Gastrocnemius medialis (tissue), 4 donors: ENCODE data around the gene ANKRD33B. TPM values are rescaled to one million over a fixed set of nuclear protein-coding genes. Genes with fewer than 3 reads are reported as not detected.

Experiments used
- ATAC-seq, 2 donors: fragments of 150-250 bp; one replicate each; pipeline ENCODE4 v1.9.1; 2016
- DNase-seq, 2 donors: peaks; one replicate each; pipeline ENCODE4 v3.0.0-alpha.2; 2019
- H3K27ac ChIP-seq, 4 donors: fragments of 200-600 bp; sonication (generic); 1 replicate in 1 of 4; 2 replicates in 3 of 4; pipeline ENCODE4 v1.5.1; 2016 to 2018; ENCODE audit warnings: mild to moderate bottlenecking in 2 of 4, moderate library complexity in 1 of 4
- H3K27me3 ChIP-seq, 3 donors: fragments of 200-600 bp; sonication (generic) in 2 of 3; 1 replicate in 1 of 3; 2 replicates in 2 of 3; pipeline versions ENCODE4 v1.5.1 to v1.6.0; 2016 to 2019; ENCODE audit warnings: mild to moderate bottlenecking in 1 of 3, moderate library complexity in 1 of 3
- H3K36me3 ChIP-seq, 2 donors: fragments of 200-600 bp; sonication (generic) in 1 of 2; one replicate each; pipeline ENCODE4 v1.5.1; 2017 to 2018
- H3K4me1 ChIP-seq, 2 donors: fragments of 200-600 bp; sonication (generic) in 1 of 2; one replicate each; pipeline ENCODE4 v1.5.1; 2016 to 2017; ENCODE audit warnings: mild to moderate bottlenecking in 2 of 2
- H3K4me3 ChIP-seq, 4 donors: fragments of 200-600 bp; sonication (generic) in 3 of 4; 1 replicate in 1 of 4; 2 replicates in 3 of 4; pipeline ENCODE4 v1.5.1; 2016 to 2019; ENCODE audit warnings: mild to moderate bottlenecking in 2 of 4
- H3K9me3 ChIP-seq, 3 donors: fragments of 200-600 bp; sonication (generic) in 2 of 3; 1 replicate in 1 of 3; 2 replicates in 2 of 3; pipeline ENCODE4 v1.5.1; 2016 to 2019
- POLR2A ChIP-seq, 2 donors: fragments of 450-650 bp; IDR thresholded peaks; one replicate each; pipeline ENCODE4 v1.6.1; 2017; ENCODE audit warnings: antibody characterized with exemption in 2 of 2, mild to moderate bottlenecking in 2 of 2, moderate library complexity in 2 of 2
- in situ Hi-C, 4 donors: fragments of 200-750 bp; cut with MboI; loops; one replicate each; pipeline versions ENCODE4 v1.15.0 to v1.8.0; 2017; ENCODE audit warnings: low sequenced_read_pairs in 4 of 4
- intact Hi-C: fragments of 100-400 bp; cut with DNase I; formaldehyde crosslinking; loops from one replicate; pipeline ENCODE4 v1.15.1; 2023; ENCODE audit warnings: low total_unique reads
- total RNA-seq, 4 donors: library from RNA; depleted of rRNA; stranded (reverse); fragments of >200 nt; gene quantifications; one replicate each; pipeline versions ENCODE4 v1.1.0 to v1.2.3, GENCODE V29; 2016
- TF ChIP-seq, protein P1 (sequence below), 5 experiments: fragments of 450-650 bp in 3 of 5; fragments of 200-600 bp in 2 of 5; sonication (generic) in 2 of 5; IDR thresholded peaks in 4 of 5; conservative IDR thresholded peaks in 1 of 5; 1 replicate in 4 of 5; 2 replicates in 1 of 5; pipeline ENCODE4 v1.5.1; 2016 to 2019; ENCODE audit warnings: antibody characterized with exemption in 5 of 5, mild to moderate bottlenecking in 3 of 5, moderate library complexity in 3 of 5

Gene ANKRD33B
- total RNA-seq, 4 donors from 2014 or later = 2.2 to 38.9 (median 15.1) TPM

DNA sequence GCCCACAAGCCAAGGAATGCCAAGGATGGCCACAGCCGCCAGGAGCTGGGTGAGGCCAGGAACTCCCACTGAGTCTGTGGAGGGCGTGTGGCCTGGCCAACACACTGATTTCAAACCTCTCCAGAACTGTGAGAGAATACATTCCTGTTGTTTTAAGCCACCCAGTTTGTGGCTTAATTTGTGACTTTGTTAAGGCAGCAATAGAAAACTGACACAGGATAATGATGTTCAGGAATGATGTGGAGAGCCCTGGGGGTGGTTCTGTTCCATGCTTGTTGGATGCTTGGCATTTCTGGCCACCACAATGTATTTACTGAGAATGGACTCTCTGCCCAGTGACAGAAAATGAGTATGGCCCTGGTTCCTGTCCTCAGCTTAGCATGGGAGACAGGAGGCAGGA, 114.4 kb downstream of the ANKRD33B start:
- H3K9me3 ChIP-seq = no peaks in the 10 kb centered on the region
- in situ Hi-C loops (no loop called here), intact Hi-C loops (no loop called here)
- DNase-seq (no peak), ATAC-seq (no peak)
- H3K4me3 ChIP-seq = no peak overlapping the region
- no peaks in the 10 kb centered on the region for H3K27me3 ChIP-seq
- no peaks in the 10 kb centered on the region for H3K4me1 ChIP-seq
- no peaks in the 10 kb centered on the region for H3K36me3 ChIP-seq
- H3K27ac ChIP-seq = no peak overlapping the region
- TF ChIP-seq, protein P1, sequence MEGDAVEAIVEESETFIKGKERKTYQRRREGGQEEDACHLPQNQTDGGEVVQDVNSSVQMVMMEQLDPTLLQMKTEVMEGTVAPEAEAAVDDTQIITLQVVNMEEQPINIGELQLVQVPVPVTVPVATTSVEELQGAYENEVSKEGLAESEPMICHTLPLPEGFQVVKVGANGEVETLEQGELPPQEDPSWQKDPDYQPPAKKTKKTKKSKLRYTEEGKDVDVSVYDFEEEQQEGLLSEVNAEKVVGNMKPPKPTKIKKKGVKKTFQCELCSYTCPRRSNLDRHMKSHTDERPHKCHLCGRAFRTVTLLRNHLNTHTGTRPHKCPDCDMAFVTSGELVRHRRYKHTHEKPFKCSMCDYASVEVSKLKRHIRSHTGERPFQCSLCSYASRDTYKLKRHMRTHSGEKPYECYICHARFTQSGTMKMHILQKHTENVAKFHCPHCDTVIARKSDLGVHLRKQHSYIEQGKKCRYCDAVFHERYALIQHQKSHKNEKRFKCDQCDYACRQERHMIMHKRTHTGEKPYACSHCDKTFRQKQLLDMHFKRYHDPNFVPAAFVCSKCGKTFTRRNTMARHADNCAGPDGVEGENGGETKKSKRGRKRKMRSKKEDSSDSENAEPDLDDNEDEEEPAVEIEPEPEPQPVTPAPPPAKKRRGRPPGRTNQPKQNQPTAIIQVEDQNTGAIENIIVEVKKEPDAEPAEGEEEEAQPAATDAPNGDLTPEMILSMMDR (IDR thresholded peaks at IDR 0.05 in 4 of 5, conservative IDR thresholded peaks at IDR 0.05 in 1 of 5) = no peak
- TF ChIP-seq POLR2A (IDR thresholded peaks at IDR 0.05) = no peak

DNA sequence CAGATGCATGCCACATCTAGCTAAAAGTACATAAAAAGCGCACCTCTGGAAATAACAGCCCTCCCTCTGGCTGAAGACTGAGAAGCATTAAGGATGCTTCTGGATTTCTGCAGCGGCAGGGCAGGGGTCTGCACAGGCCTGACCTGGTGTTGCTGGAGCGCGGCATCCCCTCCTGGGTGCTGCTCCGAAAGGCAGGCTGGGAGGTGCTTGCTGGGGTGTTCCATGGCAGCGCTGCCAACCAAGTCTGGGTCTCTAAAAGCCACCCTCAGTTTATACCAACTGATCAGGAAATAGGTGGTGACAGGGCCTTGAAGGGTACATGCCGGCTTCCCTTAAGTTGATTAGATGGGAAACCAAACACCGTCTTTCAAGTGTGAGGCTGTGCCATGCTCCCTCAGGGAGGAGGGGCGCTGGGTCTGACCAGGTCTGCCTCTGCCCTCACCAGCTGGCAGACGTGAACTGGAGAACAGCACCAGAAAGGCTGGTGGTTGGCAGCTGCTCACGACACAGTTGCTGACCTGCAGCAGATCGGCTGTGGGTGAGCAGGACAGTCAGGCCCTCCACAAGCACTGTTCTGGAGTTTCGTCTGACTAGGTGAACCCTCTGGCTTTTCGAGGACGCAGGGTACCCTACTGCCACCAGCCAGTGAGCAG, 115.6 kb downstream of the ANKRD33B start:
- ATAC-seq = no peak
- intact Hi-C loops (no loop called here), in situ Hi-C loops (no loop called here)
- TF ChIP-seq, protein P1 (IDR thresholded peaks at IDR 0.05 in 4 of 5, conservative IDR thresholded peaks at IDR 0.05 in 1 of 5) = no peak
- no peak for TF ChIP-seq POLR2A (IDR thresholded peaks at IDR 0.05)
- no peaks in the 10 kb centered on the region for H3K36me3 ChIP-seq
- no peak overlapping the region for H3K27ac ChIP-seq
- H3K4me3 ChIP-seq = no peak overlapping the region
- H3K4me1 ChIP-seq = no peaks in the 10 kb centered on the region
- H3K27me3 ChIP-seq = no peaks in the 10 kb centered on the region
- DNase-seq = no peak
- no peaks in the 10 kb centered on the region for H3K9me3 ChIP-seq

DNA sequence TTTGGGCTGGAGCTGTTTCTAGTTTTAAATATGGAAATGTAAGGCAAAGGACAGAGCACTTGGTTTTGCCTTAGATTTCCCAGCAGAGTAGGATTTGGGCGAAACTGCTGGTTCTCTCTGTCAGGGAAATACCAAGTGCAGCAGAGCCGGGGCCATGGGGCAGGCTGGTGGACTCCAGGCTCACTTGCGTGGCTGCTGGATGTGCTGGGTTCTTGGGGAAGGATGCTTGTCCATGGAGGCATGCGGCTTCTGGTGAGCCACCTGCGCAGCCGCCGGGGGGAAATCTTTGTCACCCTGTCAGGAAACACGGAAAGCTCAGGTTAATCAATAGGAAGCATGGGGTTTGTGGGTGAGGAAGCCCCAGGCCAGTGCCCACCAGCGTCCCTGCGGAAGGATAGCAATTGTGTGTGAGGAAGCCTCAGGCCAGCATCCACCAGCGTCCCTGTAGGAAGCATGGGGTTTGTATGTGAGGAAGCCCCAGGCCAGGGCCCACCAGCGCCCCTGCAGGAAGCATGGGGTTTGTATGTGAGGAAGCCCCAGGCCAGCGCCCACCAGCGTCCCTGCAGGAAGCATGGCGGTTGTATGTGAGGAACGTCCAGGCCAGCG, 117.1 kb downstream of the ANKRD33B start:
- ATAC-seq = no peak

DNA sequence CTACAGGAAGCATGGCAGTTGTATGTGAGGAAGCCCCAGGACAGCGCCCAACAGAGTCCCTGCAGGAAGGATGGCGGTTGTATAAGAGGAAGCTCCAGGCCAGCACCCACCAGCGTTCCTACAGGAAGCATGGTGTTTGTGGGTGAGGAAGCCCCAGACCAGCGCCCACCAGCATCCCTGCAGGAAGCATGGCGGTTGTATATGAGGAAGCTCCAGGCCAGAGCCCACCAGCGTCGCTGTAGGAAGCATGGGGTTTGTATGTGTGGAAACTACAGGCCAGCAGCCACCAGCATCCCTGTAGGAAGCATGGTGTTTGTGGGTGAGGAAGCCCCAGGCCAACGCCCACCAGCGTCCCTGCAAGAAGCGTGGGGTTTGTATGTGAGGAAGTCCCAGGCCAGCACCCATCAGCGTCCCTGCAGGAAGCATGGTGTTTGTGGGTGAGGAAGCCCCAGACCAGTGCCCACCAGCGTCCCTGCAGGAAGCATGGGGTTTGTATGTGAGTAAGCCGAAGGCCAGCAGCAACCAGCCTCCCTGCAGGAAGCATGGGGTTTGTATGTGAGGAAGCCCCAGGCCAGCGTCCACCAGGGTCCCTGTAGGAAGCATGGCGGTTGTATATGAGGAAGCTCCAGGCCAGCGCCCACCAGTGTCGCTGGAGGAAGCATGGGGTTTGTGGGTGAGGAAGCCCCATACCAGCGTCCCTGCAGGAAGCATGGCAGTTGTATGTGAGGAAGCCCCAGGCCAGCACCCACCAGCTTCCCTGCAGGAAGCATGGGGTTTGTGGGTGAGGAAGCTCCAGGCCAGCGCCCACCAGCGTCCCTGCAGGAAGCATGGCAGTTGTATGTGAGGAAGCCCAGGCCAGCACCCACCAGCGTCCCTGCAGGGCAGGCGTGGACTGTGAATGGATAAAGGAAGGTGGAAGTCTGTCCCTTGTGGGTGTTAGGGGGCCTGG, 118.1 kb downstream of the ANKRD33B start:
- in situ Hi-C loops = no loop called here
- H3K4me3 ChIP-seq = no peak overlapping the region
- no peaks in the 10 kb centered on the region for H3K9me3 ChIP-seq

More for the DNA sequence above, 117.1 kb downstream of the ANKRD33B start:
- Histone ChIP-seq H3K9me3 (no peaks in the 10 kb centered on the region), H3K4me1 (no peaks in the 10 kb centered on the region), H3K4me3 (no peak overlapping the region), H3K36me3 (no peaks in the 10 kb centered on the region), H3K27ac (no peak overlapping the region), H3K27me3 (no peaks in the 10 kb centered on the region)
- no peak for TF ChIP-seq POLR2A (IDR thresholded peaks at IDR 0.05)
- TF ChIP-seq, protein P1 (IDR thresholded peaks at IDR 0.05 in 4 of 5, conservative IDR thresholded peaks at IDR 0.05 in 1 of 5) = no peak
- in situ Hi-C loops (no loop called here), intact Hi-C loops (no loop called here)
- no peak for DNase-seq

More for the DNA sequence above, 118.1 kb downstream of the ANKRD33B start:
- H3K36me3 ChIP-seq = no peaks in the 10 kb centered on the region
- no peaks in the 10 kb centered on the region for H3K4me1 ChIP-seq
- no peak for DNase-seq
- TF ChIP-seq POLR2A (IDR thresholded peaks at IDR 0.05) = no peak
- TF ChIP-seq, protein P1 (IDR thresholded peaks at IDR 0.05 in 4 of 5, conservative IDR thresholded peaks at IDR 0.05 in 1 of 5) = no peak
- no peak overlapping the region for H3K27ac ChIP-seq
- intact Hi-C loops = no loop called here
- H3K27me3 ChIP-seq = no peaks in the 10 kb centered on the region
- no peak for ATAC-seq
